K562 (cell line): ENCODE results near the gene SPIB. TPM values are rescaled to one million over a fixed set of nuclear protein-coding genes. Genes with fewer than 3 reads are reported as not detected.

ENCODE experiments used
- ATAC-seq: fragments of 200-7000 bp; cut with Tn5 transposase; 3 replicates; pipeline ENCODE4 v1.9.1; 2020; ENCODE audit warnings: moderate library complexity
- BruUV-seq: library from RNA; stranded (reverse); fragments of 400-500 nt; replicated peaks from 2 replicates; lab custom pipeline; 2021; lab: Mats Ljungman, UMichigan
- CTCF ChIA-PET: fragments of 300-600 bp; formaldehyde crosslinking; extraction: SDS; loops from one replicate; lab custom pipeline; 2021; ENCODE audit warnings: low intra/inter-chr PET ratio; lab: Yijun Ruan, JAX
- POLR2A ChIA-PET: fragments of 300-600, 350-650 bp; sonication (Branson Sonifier 250); formaldehyde crosslinking; extraction: SDS; loops from one replicate; lab custom pipeline; 2021; ENCODE audit warnings: antibody characterized with exemption, inconsistent platforms; lab: Yijun Ruan, JAX
- DNase-seq, 4 experiments: peaks; one replicate each; pipeline versions ENCODE4 v3.0.0 to v3.0.0-alpha.2; 2011 to 2018; ENCODE audit warnings: low spot score in 3 of 4, mixed read lengths in 3 of 4; ENCODE audit errors: extremely low read depth in 1 of 4
- FAIRE-seq: peaks from 2 replicates; lab custom pipeline; 2011; peaks lifted over from hg19 to GRCh38; lab: Jason Lieb, UNC
- H2AFZ ChIP-seq: 2 replicates; pipeline ENCODE4 v1.6.0; 2011; ENCODE audit warnings: low read depth, low read length, control low read depth, inconsistent platforms
- H3K27ac ChIP-seq: fragments of 200-600 bp; 3 replicates; pipeline ENCODE4 v1.8.0; 2011; ENCODE audit warnings: low read depth, mild to moderate bottlenecking, control low read depth, inconsistent platforms, low read length, moderate library complexity, mixed read lengths; ENCODE audit errors: extremely low read depth
- H3K27me3 ChIP-seq, 2 experiments: fragments of 300-600 bp in 1 of 2; 2 replicates in 1 of 2; 3 replicates in 1 of 2; pipeline versions ENCODE4 v1.6.0 to v1.8.0; 2011; ENCODE audit warnings: inconsistent platforms in 2 of 2, low read length in 2 of 2, mild to moderate bottlenecking in 1 of 2, mixed read lengths in 1 of 2, moderate library complexity in 1 of 2; ENCODE audit not compliant: control insufficient read depth in 2 of 2, insufficient read depth in 2 of 2
- H3K36me3 ChIP-seq: fragments of 300-600 bp; 3 replicates; pipeline ENCODE4 v1.8.0; 2011; ENCODE audit warnings: mild to moderate bottlenecking, low read length, inconsistent platforms; ENCODE audit not compliant: control insufficient read depth, insufficient read depth
- H3K4me1 ChIP-seq, 2 experiments: fragments of 200-600 bp in 1 of 2; replicated peaks in 1 of 2; 2 replicates in 1 of 2; 3 replicates in 1 of 2; pipeline versions ENCODE4 v1.5.1 to v1.8.0; 2011; ENCODE audit warnings: inconsistent platforms in 2 of 2, low read length in 2 of 2, mild to moderate bottlenecking in 1 of 2, mixed read lengths in 1 of 2, moderate library complexity in 1 of 2; ENCODE audit not compliant: control insufficient read depth in 2 of 2, insufficient read depth in 2 of 2
- H3K4me2 ChIP-seq: 2 replicates; pipeline ENCODE4 v1.6.1; 2011; ENCODE audit warnings: low read length, control low read depth, inconsistent platforms, mixed read lengths; ENCODE audit not compliant: insufficient read depth
- H3K4me3 ChIP-seq: fragments of 200-600 bp; sonication (generic), shearing (Covaris generic); 2 replicates; pipeline ENCODE4 v1.5.1; 2016; ENCODE audit warnings: control low read depth, inconsistent platforms
- H3K79me2 ChIP-seq: fragments of 200-600 bp; 3 replicates; pipeline ENCODE4 v1.8.0; 2011; ENCODE audit warnings: low read length, inconsistent platforms; ENCODE audit not compliant: control insufficient read depth, insufficient read depth
- H3K9ac ChIP-seq, 2 experiments: 2 replicates each; pipeline versions ENCODE4 v1.6.0 to v1.6.1; 2011; ENCODE audit warnings: low read depth in 2 of 2, low read length in 2 of 2, control low read depth in 1 of 2, inconsistent platforms in 1 of 2, mild to moderate bottlenecking in 1 of 2, mixed read lengths in 1 of 2; ENCODE audit not compliant: insufficient read depth in 1 of 2
- H3K9me1 ChIP-seq: one replicate; pipeline ENCODE4 v1.6.0; 2011; ENCODE audit warnings: inconsistent platforms, mild to moderate bottlenecking, low read length, moderate library complexity; ENCODE audit not compliant: control insufficient read depth, insufficient read depth
- H3K9me3 ChIP-seq: replicated peaks from 2 replicates; pipeline ENCODE4 v1.5.1; 2011; ENCODE audit warnings: low read depth, low read length, inconsistent platforms; ENCODE audit not compliant: control insufficient read depth, insufficient read depth
- H4K20me1 ChIP-seq: replicated peaks from 2 replicates; pipeline ENCODE4 v1.6.1; 2011; ENCODE audit warnings: low read length, inconsistent platforms, mixed read lengths; ENCODE audit not compliant: control insufficient read depth, insufficient read depth
- CREBBP ChIP-seq: IDR thresholded peaks from one replicate; pipeline ENCODE4 v1.6.1; 2012; ENCODE audit warnings: low read depth, mild to moderate bottlenecking, control low read depth, inconsistent platforms, low read length
- EHMT2 ChIP-seq: fragments of 450-650 bp; IDR thresholded peaks from 2 replicates; pipeline ENCODE4 v1.6.1; 2018; ENCODE audit warnings: antibody characterized with exemption
- EZH2 ChIP-seq: IDR thresholded peaks from 2 replicates; pipeline ENCODE4 v1.6.1; 2012; ENCODE audit warnings: low read depth, mild to moderate bottlenecking, inconsistent platforms, low read length, borderline replicate concordance
- HDAC1 ChIP-seq, 2 experiments: fragments of 450-650 bp; IDR thresholded peaks; 2 replicates each; pipeline ENCODE4 v1.6.1; 2016 to 2017; ENCODE audit warnings: inconsistent platforms in 1 of 2, mild to moderate bottlenecking in 1 of 2, moderate library complexity in 1 of 2
- KDM1A ChIP-seq, 2 experiments: fragments of 450-650 bp; IDR thresholded peaks; 2 replicates each; pipeline ENCODE4 v1.6.1; 2016; ENCODE audit warnings: mild to moderate bottlenecking in 2 of 2
- NR4A1 ChIP-seq, 2 experiments: fragments of 250-450 bp in 1 of 2; fragments of 450-650 bp in 1 of 2; sonication (Bioruptor Pico) in 1 of 2; IDR thresholded peaks; 2 replicates each; pipeline versions ENCODE4 v1.4.0 to v1.6.1; 2016 to 2020; ENCODE audit warnings: mild to moderate bottlenecking in 2 of 2, missing compliant biosample characterization in 1 of 2, missing genetic modification characterization in 1 of 2, moderate library complexity in 1 of 2
- RNF2 ChIP-seq: sonication (generic); IDR thresholded peaks from 2 replicates; pipeline ENCODE4 v1.6.1; 2016
- YBX1 ChIP-seq: fragments of 450-650 bp; IDR thresholded peaks from 2 replicates; pipeline ENCODE4 v1.7.1; 2016; ENCODE audit warnings: mild to moderate bottlenecking
- WGBS: fragments of 100-300 bp; shearing (Covaris generic); methylation state at CpG from one replicate; pipeline ENCODE4 v1.1.6; 2016; ENCODE audit warnings: low coverage, mixed read lengths; ENCODE audit not compliant: insufficient coverage; ENCODE audit errors: missing lambda C conversion rate; 5-methylcytosine and 5-hydroxymethylcytosine counted together
- in situ Hi-C: fragments of 300-500 bp; cut with MboI; formaldehyde crosslinking; loops from 4 replicates; pipeline ENCODE4 v1.15.0; 2018; ENCODE audit warnings: inconsistent platforms, mixed read lengths
- intact Hi-C: fragments of 100-400 bp; cut with micrococcal nuclease; formaldehyde crosslinking; loops from 2 replicates; pipeline ENCODE4 v1.14.2; 2022
- polyA plus RNA-seq, 8 experiments: library from polyadenylated mRNA; depleted of rRNA in 4 of 8; stranded (reverse) in 5 of 8; unstranded in 3 of 8; fragments of >200 nt; fragmentation: Nextera tagmentation in 2 of 8; fragmentation: Illumina TruSeq in 1 of 8; extraction: Ambion mirVana in 2 of 8; extraction: Trizol in 1 of 8; gene quantifications; 2 replicates each; pipeline versions ENCODE4 v1.2.1 to v1.2.3, GENCODE V29; 2011 to 2014; ENCODE audit warnings: inconsistent platforms in 1 of 8, missing spikeins in 1 of 8
- total RNA-seq, 7 experiments: library from RNA; depleted of rRNA in 6 of 7; stranded (reverse); fragments of >200 nt in 6 of 7; fragmentation: Illumina TruSeq in 2 of 7; extraction: Trizol in 2 of 7; gene quantifications; 2 replicates each; pipeline versions ENCODE4 v1.2.1 to v1.2.3, GENCODE V29; 2011 to 2021; ENCODE audit warnings: low replicate concordance in 1 of 7

SPIB gene
- total and polyA plus RNA-seq, 9 of the 15 experiments (the other 6 are each of a cell fraction or from before 2014, with no cell fraction given): 0.06 to 1.0 (median 0.43) TPM; not detected in 1

DNA sequence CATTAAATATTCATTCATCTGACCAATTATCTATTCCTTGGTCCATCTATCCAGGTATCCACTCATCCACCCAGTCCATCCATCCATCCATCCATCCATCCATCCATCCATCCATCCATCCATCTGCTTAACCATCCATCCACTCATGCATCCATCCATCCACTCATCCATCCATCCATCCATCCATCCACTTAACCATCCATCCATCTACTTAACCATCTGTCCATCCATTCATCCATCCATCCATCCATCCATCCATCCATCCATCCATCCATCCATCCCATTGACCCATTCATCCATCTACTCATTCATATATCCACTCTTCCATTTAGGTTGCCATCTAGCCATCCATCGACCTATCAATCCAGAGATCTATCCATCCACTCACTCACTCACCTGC, 25.3 kb downstream of the SPIB start:
- H3K27ac ChIP-seq: no peak overlapping the region
- ATAC-seq (no peak), FAIRE-seq (no peak), DNase-seq (no peak)
- H3K9me3 ChIP-seq: no peaks in the 10 kb centered on the region
- BruUV-seq: no TSS peak
- H4K20me1 ChIP-seq: no peaks in the 10 kb centered on the region
- H3K9me1 ChIP-seq: no peaks in the 10 kb centered on the region
- H3K4me2 ChIP-seq: no peak overlapping the region
- no peak overlapping the region for H2AFZ ChIP-seq
- H3K4me3 ChIP-seq: no peak overlapping the region
- H3K4me1 ChIP-seq: no peaks in the 10 kb centered on the region
- ChIA-PET CTCF (interaction anchor here (0.5 kb wide), 1 partner anchor 32 kb away, joined by 4 read pairs; no protein-coding TSS in a partner anchor), POLR2A (interaction anchor here (0.6 kb wide), 1 partner anchor 906 kb away, joined by 3 read pairs; no protein-coding TSS in a partner anchor)
- in situ Hi-C loops (no loop called here), intact Hi-C loops (no loop called here)
- H3K9ac ChIP-seq: no peak overlapping the region
- no peaks in the 10 kb centered on the region for H3K79me2 ChIP-seq
- peaks cover 17 to 33% of the 10 kb centered on the region in 2 experiments; a peak in 4 of 5 replicates for H3K27me3 ChIP-seq
- WGBS: 0% methylated on average over 1 of the region's 1 CpG
- TF ChIP-seq NR4A1 (CRISPR knock-in tag; IDR thresholded peaks at IDR 0.05) (no peak), NR4A1 (tag; IDR thresholded peaks at IDR 0.05) (no peak), CREBBP (peak; percentile 17), EZH2 (no peak), RNF2 (no peak), KDM1A (IDR thresholded peaks at IDR 0.05) (peak in 1 of 2 experiments; percentile 43; a peak in 3 of 4 replicates), YBX1 (0 out of 2 replicates have a peak, but pooled peaks have one; percentile 50), HDAC1 (IDR thresholded peaks at IDR 0.05) (0 out of 4 replicates have a peak, but pooled peaks of 1 of the 2 experiments have one; percentile 45), EHMT2 (peak; percentile 81)
- no peaks in the 10 kb centered on the region for H3K36me3 ChIP-seq
